Ishikawa (cell line): ENCODE results near the gene ALG14.

ENCODE experiments used
- CEBPB ChIP-seq: IDR thresholded peaks from 2 replicates; pipeline ENCODE4 v1.6.1; 2012
- CREB1 ChIP-seq: IDR thresholded peaks from 2 replicates; pipeline ENCODE4 v1.6.1; 2012; ENCODE audit warnings: low read depth
- EGR1 ChIP-seq: IDR thresholded peaks from 2 replicates; pipeline ENCODE4 v1.6.1; 2012
- EP300 ChIP-seq: IDR thresholded peaks from 2 replicates; pipeline ENCODE4 v1.6.1; 2012; ENCODE audit warnings: borderline replicate concordance
- FOXM1 ChIP-seq: IDR thresholded peaks from 2 replicates; pipeline ENCODE4 v1.6.1; 2012; ENCODE audit warnings: low read depth, borderline replicate concordance
- MAX ChIP-seq: IDR thresholded peaks from 2 replicates; pipeline ENCODE4 v1.6.1; 2012
- NFIC ChIP-seq: IDR thresholded peaks from 2 replicates; pipeline ENCODE4 v1.6.1; 2012
- RAD21 ChIP-seq: IDR thresholded peaks from 2 replicates; pipeline ENCODE4 v1.6.1; 2012; ENCODE audit warnings: low read depth
- REST ChIP-seq: IDR thresholded peaks from 2 replicates; pipeline ENCODE4 v1.6.1; 2012; ENCODE audit warnings: low read depth, mild to moderate bottlenecking
- TAF1 ChIP-seq: IDR thresholded peaks from 2 replicates; pipeline ENCODE4 v1.6.1; 2012; ENCODE audit warnings: low read depth, mild to moderate bottlenecking
- TCF12 ChIP-seq: IDR thresholded peaks from 2 replicates; pipeline ENCODE4 v1.6.1; 2012; ENCODE audit warnings: low read depth
- TEAD4 ChIP-seq: IDR thresholded peaks from 2 replicates; pipeline ENCODE4 v1.6.1; 2012
- USF1 ChIP-seq: IDR thresholded peaks from 2 replicates; pipeline ENCODE4 v1.6.1; 2012
- YY1 ChIP-seq: IDR thresholded peaks from 2 replicates; pipeline ENCODE4 v1.6.1; 2012; ENCODE audit warnings: low read depth
- ZBTB7A ChIP-seq: IDR thresholded peaks from 2 replicates; pipeline ENCODE4 v1.6.1; 2012; ENCODE audit warnings: low read depth

The ALG14 gene

GRCh38 chr1:95023399-95024043 is 49.2 kb downstream of the ALG14 start:
- TF ChIP-seq TEAD4 (no peak), FOXM1 (no peak), EGR1 (no peak), RAD21 (no peak), USF1 (no peak)

GRCh38 chr1:95022644-95022926 is 50.2 kb downstream of the ALG14 start:
- TF ChIP-seq TAF1 (no peak), TEAD4 (no peak), CREB1 (no peak), TCF12 (no peak), FOXM1 (no peak), EGR1 (no peak), EP300 (no peak), USF1 (no peak), RAD21 (no peak), REST (no peak), CEBPB (no peak), YY1 (no peak), ZBTB7A (no peak), NFIC (no peak)

GRCh38 chr1:95021805-95022643 is 50.7 kb downstream of the ALG14 start:
- no peak for TF ChIP-seq MAX
- TF ChIP-seq RAD21 = no peak
- TF ChIP-seq FOXM1 = no peak
- no peak for TF ChIP-seq REST
- TF ChIP-seq TCF12 = no peak
- TF ChIP-seq TEAD4 = no peak
- TF ChIP-seq CEBPB = no peak
- TF ChIP-seq ZBTB7A = no peak
- no peak for TF ChIP-seq USF1
- TF ChIP-seq EP300 = no peak
- TF ChIP-seq NFIC = no peak
- no peak for TF ChIP-seq YY1

- TF ChIP-seq FOXM1 (no peak), YY1 (no peak), USF1 (no peak), MAX (no peak), CREB1 (no peak), CEBPB (no peak), TEAD4 (no peak), EP300 (no peak), RAD21 (no peak), REST (no peak), ZBTB7A (no peak), TCF12 (no peak), NFIC (no peak), TAF1 (no peak), EGR1 (no peak)
Observed at GRCh38 chr1:95021119-95021518, 51.6 kb downstream of the ALG14 start.
